ENCODE measurements around the gene FXYD4.
"Not testable (repeated sequence)": the region's sequence is repeated elsewhere in the genome, so short reads cannot be mapped to it uniquely, and the experiment has no call there.

FXYD4 gene, protein sequence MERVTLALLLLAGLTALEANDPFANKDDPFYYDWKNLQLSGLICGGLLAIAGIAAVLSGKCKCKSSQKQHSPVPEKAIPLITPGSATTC

DNA sequence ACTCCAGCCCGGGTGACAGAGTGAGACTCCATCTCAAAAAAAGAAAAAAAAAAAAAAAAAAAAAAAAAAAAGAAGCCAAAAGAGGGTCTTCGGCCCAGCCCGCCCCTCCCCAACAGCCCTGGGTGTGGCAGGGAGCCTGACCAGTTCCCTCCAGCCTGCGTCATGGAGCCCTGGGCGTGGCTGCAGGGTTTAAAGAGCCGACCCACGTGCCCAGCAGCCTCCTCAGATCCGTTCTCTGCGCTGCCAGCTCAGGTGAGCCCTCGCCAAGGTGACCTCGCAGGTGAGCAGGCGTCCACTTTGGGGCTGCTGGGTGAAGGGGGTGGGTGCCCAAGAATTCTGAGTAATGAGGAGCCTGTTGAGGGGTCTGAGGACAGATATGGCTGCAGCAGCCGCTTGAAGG is at the start of gene FXYD4:
FXYD4 (plus strand) TSS at position 219 of the 400 bp plus-strand sequence. CDS start 2,111 bp downstream, outside the sequence.
- DNase-seq (ENCODE audit: low spot score) = no peak

DNA sequence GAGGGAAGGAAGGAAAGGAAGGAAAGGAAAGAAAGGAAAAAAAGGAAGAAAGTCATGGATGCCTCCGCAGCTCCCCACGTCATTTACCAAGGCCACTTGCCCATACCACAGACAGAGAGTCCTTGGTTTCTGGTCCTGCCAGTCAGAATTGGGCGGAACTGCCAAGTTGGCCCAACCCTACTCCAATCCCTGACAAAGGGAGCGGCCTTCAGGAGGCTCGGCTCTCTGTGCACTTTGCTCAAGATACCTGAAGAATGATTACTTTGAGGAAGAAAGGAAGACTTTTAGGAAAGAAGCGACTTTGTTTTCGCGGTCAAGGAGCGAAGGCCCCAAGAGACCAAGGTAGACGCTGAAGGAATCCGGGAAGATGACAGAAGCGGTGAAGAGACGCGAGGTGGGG is 49.1 kb upstream of the FXYD4 start:
- peak; percentile 26 for DNase-seq (ENCODE audit: low spot score)

DNA sequence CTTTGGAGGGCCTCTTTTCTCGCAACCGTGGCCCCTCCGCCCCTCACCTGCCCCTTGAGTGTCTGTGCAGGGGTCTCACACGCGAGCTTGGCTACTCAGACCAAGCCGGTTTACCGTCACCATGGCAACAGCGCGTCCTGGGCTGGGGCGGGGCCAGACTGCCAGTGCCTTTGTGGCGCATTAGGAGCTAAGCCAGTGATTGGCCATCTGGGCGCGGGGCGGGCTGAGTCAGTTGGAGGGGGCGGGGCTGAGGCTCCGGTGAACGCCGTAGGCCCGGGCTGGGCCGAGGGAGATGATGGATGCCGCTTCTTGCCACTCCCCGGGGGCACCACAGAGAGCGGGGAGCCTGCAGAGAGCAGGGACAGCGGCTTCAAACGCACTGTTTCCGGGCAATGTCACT is 48.7 kb upstream of the FXYD4 start:
- DNase-seq (ENCODE audit: low spot score) = peak; percentile 91

DNA sequence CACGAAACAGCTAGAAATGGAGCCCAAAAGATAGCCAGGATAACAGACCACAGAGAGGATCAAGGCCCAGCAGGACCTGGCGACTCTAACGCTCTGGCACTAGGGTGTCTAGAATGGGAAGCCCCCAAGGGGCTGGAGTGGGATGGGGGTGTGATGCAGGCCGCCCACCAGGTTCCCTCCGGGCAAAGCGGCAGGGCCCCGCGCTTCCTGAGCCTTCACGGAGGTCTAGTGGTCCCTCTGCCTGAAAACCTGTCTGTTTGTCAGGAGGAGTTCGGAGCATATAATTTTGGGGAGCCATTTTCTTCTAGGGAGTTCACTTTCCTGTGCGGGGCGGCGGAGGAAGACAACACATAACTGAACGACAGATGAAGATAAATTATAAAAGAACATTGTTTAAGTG is 48.2 kb upstream of the FXYD4 start:
- no peak for DNase-seq (ENCODE audit: low spot score)

DNA sequence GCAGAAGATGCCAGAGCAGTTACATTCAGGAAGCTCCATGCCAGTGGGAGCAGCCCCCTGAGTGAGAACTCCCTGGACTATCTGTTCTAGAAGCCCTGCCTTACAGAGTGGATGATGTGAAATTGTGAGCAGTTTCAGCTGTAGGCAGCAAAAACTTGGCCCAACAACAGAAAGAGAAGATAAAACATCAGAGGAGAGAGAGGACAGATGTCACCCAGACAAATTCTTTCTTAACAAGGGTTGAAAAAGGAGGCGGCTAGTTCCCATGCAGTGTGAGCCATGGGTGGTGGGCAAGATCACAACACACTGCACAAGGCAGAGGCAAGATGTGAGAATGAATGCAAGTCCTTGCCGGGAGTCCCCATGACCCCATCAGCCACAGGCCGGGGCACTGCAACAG is 46.6 kb upstream of the FXYD4 start:
- no peak for DNase-seq (ENCODE audit: low spot score)

DNA sequence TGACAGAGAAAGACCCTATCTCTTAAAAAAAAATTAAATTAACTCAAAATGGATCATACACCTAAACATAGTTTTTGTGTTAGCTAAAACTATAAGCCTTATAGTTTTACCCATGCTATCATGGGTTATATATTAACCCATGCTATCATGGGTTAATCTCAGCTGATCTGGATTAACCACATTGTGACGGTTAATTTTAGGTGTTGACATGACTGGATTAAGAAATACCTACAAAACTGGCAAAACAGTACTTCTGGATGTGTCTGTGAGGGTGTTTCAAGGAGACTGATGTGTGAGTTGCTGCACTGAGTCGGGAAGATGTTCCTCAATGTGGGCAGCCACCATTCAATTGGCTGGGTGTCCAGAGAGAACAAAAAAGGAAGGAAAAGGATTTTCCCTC is 44.3 kb upstream of the FXYD4 start:
- no peak for DNase-seq (ENCODE audit: low spot score)

DNA sequence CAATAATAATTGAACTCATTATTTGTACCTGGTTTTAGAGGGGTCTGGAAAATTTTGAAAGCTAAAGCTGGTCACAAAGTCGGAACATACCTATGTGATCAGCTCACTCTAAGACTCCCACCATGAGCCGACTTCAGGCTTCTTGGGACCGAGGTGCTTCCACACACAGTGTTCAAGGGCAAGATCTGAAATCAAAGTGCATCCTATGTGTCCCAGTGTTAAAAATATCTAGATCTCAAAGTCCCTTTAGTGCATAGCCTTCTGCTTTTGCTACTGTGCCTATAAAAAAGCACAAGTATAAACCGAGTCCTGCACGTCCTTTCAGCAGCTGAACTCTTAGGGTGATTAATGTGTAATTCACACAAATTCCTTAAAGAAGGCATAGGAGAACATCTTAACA is 43.5 kb upstream of the FXYD4 start:
- no peak for DNase-seq (ENCODE audit: low spot score)

DNA sequence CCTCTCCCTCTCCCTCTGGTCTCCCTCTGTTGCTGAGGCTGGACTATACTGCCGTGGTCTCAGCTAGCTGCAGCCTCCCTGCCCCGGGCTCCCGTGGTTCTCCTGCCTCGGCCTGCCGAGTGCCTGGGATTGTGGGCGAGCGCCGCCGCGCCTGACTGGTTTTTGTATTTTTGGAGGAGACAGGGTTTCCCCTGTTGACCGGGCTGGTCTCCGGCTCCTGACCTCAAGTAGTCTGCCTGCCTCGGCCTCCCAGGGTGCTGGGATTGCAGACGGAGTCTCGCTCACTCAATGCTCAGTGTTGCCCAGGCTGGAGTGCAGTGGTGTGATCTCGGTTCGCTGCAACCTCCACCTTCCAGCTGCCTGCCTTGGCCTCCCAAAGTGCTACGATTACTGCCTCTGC is 42.6 kb upstream of the FXYD4 start:
- not testable (repeated sequence) for DNase-seq (ENCODE audit: low spot score)

DNA sequence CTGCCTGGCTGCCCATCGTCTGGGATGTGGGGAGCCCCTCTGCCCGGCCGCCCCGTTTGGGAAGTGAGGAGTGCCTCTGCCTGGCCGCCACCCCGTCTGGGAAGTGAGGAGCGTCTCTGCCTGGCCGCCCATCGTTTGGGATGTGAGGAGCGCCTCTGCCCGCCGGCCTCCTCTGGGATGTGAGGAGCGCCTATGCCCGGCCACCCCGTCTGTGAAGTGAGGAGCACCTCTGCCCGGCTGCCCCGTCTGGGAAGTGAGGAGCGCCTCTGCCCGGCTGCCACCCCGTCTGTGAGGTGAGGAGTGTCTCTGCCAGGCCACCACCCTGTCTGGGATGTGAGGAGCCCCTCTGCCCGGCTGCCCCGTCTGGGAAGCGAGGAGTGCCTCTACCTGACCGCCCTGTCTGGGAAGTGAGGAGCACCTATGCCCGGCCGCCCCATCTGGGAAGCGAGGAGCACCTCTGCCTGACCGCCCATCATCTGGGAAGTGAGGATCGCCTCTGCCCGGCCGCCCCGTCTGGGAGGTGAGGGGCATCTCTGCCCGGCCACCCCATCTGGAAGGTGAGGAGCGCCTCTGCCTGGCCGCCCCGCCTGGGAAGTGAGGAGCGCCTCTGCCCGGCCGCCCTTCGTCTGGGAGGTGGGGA is 42.1 kb upstream of the FXYD4 start:
- DNase-seq (ENCODE audit: low spot score) = not testable (repeated sequence)

DNA sequence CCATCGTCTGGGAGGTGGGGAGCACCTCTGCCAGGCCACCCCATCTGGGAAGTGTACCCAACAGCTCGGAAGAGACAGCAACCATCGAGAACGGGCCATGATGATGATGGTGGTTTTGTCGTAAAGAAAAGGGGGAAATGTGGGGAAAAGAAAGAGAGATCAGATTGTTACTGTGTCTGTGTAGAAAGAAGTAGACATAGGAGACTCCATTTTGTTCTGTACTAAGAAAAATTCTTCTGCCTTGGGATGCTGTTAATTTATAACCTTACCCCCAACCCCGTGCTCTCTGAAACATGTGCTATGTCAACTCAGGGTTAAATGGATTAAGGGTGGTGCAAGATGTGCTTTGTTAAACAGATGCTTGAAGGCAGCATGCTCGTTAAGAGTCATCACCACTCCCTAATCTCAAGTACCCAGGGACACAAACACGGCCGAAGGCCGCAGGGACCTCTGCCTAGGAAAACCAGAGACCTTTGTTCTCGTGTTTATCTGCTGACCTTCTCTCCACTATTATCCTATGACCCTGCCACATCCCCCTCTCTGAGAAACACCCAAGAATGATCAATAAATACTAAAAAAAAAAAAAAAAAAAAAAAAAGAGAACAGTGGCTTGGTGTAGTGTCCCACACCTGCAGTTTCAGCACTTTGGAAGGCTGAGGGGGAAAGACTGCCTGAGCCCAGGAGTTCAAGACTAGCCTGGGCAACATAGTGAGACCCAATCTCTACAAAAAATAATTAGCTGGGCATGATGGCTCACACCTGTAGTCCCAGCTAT is 41.2 kb upstream of the FXYD4 start:
- DNase-seq (ENCODE audit: low spot score) = not testable (repeated sequence)

DNA sequence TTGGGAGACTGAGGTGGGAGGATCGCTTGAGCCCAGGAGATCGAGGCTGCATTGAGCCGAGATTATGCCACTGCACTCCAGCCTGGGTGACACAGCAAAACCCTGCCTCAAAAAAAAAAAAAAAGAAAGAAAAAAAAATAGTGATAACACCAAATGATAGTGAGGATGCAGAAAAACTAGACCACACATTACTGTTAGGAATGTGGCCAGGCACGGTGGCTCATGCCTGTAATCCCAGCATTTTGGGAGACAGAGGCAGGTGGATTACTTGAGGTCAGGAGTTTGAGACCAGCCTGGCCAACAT is 40.7 kb upstream of the FXYD4 start:
- not testable (repeated sequence) for DNase-seq (ENCODE audit: low spot score)

DNA sequence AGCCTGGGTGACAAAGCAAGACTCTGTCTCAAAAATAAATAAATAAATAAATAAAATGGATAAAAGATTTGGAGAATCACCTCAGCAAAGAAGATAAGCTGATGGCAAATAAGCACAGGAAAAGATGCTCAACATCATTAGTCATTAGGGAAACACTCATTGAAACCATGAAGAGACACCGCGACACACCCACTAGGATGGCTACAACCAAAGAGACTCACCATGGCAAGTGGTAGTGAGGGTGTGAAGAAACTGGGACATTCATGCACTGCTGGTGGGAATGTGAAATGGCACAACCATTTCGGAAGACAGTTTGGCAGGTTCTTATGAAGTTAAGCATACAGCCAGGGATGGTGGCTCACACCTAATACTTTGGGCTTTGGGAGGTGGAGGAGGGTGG is 37.8 kb upstream of the FXYD4 start:
- DNase-seq (ENCODE audit: low spot score) = no peak

DNA sequence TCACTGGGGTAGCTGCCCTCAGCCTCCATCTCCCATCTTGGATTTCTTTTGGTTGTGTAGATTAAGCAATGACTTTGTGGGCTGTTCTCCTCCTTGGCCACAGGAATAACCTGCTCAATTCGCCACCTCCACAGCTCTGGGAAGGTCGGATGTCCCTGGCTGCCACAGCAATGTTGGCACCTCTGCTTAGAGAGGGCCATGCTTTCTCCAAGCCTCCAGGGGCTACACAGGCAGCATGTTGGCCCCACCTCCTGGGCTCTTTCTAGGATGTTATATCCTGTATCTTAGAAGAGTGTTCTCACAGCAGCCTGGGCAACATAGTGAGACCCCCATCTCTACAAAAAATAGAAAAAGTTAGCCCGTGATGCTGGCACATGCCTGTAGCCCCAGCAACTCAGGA is 35.4 kb upstream of the FXYD4 start:
- DNase-seq (ENCODE audit: low spot score) = no peak

DNA sequence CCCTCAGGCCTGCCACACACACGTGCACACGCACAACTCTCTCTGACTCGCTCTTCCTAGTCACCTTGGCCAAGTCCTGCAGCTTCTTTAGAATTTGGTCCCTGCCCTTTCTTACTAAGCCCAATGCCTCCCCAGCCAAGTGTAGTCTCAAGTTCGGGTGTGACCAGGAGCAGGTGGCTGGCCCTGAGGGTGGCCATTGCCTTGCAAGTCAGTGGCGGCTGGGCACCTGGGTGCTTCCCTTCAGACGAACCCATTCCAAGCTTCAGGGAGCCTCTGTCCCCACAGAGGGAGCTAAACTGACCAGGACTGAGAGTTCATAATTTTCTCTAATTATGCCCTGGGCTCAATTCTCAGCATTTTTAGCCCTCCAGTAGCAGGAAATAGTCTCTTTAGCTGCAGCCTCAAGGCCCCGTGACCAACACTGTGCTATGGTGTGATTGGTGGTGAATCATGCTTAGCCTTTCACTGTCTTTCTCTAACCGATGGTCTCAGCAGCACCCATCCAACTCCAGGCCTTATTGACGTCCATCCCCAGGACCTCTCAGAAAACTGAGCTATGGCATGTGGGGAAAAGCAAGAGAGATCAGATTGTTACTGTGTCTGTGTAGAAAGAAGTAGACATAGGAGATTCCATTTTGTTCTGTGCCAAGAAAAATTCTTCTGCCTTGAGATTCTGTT is 34.7 kb upstream of the FXYD4 start:
- no peak for DNase-seq (ENCODE audit: low spot score)

DNA sequence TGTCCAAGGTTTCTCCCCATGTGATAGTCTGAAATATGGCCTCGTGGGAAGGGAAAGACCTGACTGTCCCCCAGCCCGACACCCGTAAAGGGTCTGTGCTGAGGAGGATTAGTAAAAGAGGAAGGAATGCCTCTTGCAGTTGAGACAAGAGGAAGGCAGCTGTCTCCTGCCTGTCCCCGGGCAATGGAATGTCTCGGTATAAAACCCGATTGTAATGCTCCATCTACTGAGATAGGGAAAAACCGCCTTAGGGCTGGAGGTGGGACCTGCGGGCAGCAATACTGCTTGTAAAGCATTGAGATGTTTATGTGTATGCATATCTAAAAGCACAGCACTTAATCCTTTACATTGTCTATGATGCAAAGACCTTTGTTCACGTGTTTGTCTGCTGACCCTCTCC is 33.9 kb upstream of the FXYD4 start:
- not testable (repeated sequence) for DNase-seq (ENCODE audit: low spot score)

DNA sequence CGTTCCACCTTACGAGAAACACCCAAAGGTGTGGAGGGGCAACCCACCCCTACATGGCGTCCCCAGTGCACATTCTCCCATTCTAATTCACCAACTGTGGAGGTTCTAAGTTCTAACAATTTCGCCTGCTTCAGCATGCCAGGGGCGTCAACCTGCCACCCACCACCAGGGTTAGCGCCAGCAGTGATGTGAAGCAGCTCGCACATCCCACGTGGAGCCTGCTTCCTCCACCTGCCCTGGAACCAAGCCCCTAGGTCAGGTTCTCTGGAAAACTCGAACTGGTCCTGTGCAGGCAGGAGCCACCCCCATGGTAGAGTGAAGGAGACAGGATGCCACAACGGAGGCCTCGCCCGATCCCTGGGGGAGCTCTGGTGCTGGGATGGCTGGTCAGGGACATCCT is 33.3 kb upstream of the FXYD4 start:
- DNase-seq (ENCODE audit: low spot score) = no peak

DNA sequence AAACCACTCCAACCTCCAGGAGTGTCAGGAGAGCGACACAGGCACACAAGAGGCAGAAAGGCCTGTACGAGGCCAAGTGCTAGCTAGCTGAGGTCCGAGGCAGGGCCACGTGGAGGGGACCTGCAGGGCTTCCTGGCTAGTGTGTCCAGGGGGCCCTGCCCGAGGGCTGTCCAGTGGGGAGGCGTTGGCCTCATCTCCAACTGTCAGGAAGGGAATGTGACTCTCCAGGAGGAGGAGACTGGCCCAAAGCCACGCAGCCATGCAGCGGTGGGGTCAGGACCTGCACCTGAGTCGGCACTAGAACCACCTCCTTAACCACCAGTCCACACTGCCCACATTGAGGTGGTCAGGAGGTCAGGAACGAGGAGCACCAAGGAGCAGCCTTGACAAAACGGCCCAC is 32.3 kb upstream of the FXYD4 start:
- DNase-seq (ENCODE audit: low spot score) = no peak

DNA sequence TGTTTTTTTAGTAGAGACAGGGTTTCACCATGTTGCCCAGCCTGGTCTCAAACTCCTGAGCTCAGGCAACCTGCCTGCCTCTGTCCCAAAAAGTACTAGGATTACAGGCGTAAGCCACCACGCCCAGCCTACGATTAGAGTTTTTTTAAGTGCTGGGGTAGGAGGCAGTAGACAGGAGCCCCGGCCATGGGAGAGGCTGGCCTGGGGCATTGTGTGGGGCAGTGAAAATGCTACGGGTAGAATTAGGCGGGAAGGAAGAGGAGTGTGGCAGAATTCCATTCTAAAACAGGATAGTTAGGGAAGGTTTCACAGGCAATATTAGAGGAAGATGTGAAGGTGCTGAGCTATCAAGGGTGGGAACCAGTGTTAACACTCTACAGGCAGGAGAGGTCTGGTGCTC is 31.3 kb upstream of the FXYD4 start:
- no peak for DNase-seq (ENCODE audit: low spot score)

DNA sequence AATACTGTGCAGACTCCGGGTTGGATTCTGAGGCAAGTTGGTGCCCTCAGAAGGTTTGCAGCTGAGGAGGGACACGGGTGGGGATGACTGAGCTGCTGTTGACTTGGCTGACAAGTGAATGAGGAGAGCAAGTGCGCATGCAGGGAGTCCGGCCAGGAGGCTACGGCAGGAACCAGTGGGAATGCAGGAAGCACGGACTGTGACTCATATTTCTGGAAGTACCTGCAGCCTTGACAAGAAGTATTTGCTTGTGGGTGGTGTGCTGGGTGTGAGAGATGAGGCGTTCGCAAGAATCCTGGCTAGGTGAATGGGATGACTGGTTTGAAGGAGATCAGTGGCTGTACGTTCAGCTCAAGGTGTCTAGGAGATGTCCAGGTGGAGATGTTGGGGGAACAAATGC is 30.8 kb upstream of the FXYD4 start:
- no peak for DNase-seq (ENCODE audit: low spot score)

DNA sequence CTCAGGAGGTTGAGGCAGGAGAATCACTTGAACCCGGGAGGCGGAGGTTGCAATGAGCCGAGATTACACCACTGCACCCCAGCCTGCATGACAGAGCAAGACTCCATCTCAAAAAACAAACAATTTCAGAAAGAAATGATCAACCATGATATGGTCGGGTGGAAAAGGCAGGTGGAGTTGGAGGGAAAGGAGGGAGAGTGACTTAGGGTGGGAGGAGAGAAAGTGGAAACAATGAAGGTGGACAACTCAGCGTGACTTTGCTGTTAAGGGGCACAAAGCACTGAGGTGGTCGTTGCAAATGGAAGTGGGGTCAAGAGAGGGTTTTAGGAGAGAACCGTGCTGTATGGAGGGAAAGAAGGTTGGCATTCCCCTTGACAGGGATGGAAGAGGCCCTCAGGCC is 30.0 kb upstream of the FXYD4 start:
- no peak for DNase-seq (ENCODE audit: low spot score)

DNA sequence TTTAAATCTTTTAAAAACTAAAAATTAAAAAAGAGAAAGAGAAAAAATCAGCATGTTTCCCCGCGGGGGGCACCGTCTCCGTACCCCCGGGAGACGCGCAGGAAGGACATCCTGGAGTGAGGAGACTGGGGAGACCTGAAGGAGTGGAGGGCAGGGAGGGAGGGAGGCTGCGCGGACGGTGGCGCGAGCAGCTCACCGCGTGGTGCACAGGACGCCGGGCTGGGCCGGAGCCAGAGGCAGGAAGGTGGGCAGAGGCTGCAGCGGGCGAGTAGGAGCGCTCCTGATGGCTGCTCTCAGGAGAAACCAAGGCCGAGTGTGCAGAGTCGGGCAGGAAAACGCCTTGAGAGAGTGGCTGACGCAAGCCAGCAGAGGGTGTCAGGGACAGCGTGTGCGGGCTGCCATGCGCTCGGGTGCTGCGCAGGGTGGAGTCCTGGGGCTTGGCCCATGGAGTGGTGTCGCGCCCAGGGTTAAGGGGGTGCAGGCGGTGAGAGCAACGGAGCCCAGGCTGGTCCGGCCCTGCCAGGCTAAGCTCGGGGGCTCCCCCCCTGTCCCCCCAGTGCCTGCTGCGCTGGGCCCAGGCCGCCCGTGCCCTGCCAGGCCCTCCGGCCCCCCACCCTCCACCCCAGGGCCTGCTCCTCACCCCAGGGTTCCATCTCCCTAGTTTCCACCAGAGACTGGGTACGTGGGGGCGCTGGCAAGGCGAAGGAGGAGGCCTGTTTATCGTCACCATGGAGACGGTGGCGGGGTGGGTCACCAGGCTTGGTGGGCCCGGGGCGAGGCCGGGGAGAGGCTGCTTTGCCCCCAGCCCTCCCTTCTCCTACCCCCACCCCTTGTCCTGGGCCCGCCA is 28.9 kb upstream of the FXYD4 start:
- no peak for DNase-seq (ENCODE audit: low spot score)

DNA sequence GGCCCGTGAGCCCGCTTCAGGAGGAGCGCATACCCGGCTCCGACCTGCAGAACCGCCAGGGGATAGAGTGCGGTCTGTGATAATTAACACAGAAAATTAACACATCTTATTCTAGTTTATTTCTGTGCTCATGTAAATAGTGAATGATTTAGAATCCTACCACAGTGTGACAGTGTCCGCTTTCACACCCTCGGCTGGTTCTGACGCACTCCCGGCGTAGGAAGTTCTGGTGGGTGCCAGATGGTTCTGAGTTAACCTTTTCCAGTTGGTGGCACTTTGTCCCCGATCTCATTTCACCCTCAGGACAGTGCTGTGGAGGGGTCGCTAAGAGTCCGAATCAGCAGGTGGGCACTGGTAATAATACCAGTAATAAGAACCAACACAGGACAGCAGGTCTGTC is 28.3 kb upstream of the FXYD4 start:
- no peak for DNase-seq (ENCODE audit: low spot score)
